PC-9 (cell line): ENCODE measurements around the gene NUP43.

Experiments used
- CTCF ChIP-seq: fragments of 200-600 bp; sonication (generic); conservative IDR thresholded peaks from 2 replicates; pipeline ENCODE4 v1.6.1; 2017; ENCODE audit warnings: mixed run types, antibody characterized with exemption, mild to moderate bottlenecking, moderate library complexity
- EZH2 ChIP-seq: fragments of 200-600 bp; sonication (generic); IDR thresholded peaks from 2 replicates; pipeline ENCODE4 v1.8.0; 2017; ENCODE audit warnings: antibody characterized with exemption, low read depth

- TF ChIP-seq CTCF (no peak), EZH2 (no peak)
Measured at GRCh38 chr6:149763866-149764265, 17.5 kb upstream of the NUP43 start.
